GM12872 (cell line): ENCODE data around the gene PAM.

Experiments
- TF ChIP-seq, protein P1 (sequence below): IDR thresholded peaks from 3 replicates; pipeline ENCODE4 v1.5.1; 2011; ENCODE audit warnings: low read depth, mild to moderate bottlenecking, low read length, moderate library complexity; ENCODE audit not compliant: insufficient read depth

The PAM gene

DNA sequence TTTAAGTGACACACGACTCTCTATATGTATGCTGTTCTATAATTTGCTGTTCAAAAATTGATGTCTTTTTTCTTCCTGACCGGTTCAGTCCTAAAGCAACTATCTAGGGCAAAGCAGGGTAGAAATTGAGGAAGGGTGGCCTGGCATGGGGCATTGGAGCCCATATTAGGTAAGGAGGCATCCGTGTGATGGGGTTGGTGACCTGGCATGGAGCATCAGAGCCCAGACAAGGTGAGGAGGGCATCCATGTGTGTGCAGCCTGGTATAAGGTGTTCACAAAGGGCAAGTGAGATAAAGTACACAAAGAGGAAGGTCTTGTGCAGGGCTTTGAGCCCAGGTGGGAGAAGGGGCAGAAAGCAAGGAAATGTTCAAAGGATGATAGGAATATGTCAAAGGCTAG is 104.9 kb downstream of the PAM start:
- TF ChIP-seq, protein P1, sequence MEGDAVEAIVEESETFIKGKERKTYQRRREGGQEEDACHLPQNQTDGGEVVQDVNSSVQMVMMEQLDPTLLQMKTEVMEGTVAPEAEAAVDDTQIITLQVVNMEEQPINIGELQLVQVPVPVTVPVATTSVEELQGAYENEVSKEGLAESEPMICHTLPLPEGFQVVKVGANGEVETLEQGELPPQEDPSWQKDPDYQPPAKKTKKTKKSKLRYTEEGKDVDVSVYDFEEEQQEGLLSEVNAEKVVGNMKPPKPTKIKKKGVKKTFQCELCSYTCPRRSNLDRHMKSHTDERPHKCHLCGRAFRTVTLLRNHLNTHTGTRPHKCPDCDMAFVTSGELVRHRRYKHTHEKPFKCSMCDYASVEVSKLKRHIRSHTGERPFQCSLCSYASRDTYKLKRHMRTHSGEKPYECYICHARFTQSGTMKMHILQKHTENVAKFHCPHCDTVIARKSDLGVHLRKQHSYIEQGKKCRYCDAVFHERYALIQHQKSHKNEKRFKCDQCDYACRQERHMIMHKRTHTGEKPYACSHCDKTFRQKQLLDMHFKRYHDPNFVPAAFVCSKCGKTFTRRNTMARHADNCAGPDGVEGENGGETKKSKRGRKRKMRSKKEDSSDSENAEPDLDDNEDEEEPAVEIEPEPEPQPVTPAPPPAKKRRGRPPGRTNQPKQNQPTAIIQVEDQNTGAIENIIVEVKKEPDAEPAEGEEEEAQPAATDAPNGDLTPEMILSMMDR = no peak

DNA sequence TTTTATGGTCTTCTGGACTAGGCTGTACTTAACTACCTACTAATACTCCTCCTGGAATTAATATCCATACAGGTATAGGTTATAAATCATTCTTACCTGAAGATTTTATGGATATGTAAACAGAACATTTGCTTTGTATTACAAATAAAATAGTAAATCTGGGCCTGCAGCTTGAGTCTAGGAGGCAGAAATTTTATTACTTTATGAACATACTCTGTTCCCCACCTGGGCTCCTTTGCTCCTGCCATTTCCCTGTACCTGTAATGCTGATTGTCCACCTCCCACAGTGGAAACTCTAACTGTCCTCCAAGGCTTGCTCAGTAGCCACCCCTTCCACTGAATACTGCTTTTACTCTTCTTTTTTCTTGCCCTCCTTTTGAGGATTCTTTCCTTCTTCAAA is 108.0 kb downstream of the PAM start:
- TF ChIP-seq, protein P1 = no peak

DNA sequence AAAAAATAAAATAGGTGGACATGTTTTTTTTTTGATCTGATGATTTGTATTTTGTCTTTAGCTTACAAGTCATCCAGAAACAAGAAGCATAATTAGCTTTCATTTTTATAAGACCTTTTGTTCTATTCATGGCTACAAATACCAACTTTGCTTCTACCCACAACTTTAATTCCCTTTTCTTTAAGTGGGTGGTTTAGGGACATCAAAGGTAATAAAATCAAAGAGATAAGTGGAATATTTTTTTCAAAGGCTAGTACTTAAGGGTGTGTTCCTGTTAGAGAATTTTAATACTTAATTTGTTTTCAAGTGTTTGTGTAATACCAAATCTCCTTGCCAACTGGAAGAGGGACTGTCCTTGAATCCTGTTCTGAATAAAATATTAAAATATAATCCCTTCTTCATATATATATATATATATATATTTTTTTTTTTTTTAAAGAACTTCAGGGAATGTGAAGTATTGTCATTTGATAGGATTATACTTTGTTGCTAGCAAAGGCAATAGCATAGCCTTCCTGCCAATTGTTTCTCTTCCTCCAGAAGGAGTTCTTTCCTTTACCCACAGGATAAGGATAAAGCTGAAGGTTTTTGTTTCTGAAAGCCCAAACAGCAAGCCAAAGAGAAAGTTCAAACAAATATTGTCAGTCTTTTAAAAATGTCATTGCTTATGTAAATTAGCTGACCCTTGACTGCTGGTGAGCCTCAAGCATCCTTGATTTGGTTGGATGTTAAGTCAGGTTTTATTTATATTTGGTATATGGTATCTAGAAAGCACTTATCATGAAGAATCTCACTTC is 108.9 kb downstream of the PAM start:
- TF ChIP-seq, protein P1 = no peak

DNA sequence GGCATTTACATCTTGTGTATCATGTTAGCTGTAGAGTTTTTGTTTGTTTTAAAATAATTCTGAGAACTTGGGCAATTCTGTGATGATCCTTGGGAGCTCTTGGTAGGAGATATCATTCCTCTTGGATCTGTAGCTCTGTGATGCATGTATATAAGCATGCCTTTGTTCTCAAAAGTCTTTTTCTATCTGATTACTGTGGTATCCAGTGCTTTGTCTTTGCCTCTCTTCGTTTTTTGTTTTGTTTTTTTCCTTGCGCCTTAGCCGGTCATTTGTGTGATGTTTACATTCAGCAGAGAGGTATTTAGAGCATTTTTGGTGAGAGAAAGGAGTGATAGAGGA is 110.0 kb downstream of the PAM start:
- TF ChIP-seq, protein P1 = no peak

DNA sequence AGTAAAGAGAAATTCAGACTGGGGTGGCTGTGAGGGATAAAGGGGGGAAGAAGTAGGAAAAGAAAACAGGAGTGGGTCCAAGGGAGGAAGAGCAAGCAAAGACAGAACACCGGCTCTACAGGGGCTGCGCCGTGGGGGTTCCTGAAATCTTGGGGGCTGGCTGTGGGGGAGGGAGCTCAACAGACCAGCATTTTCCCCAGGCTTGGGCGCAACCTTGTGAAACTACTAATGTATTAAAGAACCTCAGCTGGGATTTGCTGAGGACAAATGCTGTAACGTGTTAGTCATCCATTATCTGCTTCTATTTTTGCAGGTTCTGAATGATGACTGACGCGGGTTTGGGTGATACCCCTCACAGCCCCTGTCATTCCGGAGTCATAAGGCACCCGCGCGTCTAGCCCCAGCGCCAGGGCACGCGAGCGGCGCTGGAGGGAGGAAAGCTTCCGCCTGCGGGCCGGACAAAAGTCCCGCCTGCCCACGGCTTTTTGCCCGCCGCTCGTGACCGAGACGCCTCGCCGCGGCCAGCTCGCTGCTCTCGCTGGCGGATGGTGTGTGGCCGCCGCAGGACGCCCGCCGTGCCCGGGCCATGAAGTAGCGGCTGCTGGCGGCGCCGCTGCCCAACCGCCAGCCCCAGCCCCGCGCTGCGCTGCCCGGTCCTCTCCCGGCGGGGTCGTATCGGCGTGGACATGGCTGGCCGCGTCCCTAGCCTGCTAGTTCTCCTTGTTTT is 110.6 kb downstream of the PAM start:
- TF ChIP-seq, protein P1 = no peak

DNA sequence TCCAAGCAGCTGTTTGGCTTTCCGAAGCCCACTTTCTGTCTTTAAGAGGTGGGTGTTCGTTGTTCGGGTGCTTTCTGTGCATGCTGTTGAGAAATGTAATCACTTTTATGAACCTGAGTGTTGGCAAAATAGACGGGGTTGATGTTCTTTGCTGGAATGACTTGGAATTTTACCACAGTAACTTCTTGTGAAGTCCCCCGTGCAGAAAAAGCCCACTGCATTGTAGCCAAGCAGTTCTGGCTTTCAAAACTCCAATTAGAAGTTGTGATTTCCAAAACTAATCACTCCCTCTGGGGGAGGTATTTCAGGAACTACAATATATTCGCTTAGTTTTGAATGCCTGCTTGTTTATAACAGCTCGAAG is 111.1 kb downstream of the PAM start:
- TF ChIP-seq, protein P1 = no peak

DNA sequence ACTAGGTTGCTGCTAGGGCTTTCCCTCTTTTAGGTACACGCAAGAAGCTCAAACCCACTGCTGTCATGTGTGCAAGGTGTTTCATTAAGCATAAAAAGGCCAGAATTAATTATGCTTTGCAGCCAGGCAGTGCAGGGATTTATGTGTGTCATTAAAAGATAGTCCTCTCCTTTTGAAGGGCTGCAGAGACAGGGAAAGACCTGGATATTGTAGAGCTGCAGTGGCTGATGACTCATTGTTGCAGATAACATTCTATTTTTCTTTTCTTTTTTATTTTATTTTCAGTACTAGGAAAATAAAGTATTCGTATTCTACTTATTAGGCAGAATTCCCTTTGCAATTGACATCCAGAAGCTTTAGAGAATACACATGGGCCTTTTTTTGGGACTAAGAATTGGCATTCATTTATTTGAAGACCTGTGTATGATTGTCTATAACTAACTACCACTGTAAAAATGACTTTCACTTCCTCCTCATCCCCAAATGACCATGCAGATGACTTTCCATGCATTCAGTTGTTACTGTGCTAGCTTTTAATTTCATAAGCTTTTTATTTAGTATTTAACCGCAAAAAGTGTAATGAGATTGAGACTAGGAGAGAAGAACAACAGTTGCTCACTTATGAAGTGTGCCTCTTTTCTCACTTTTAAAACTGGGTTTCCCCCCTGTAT is 113.0 kb downstream of the PAM start:
- TF ChIP-seq, protein P1 = no peak
